H1 (cell line): ENCODE measurements around the gene HPX. TPM values are rescaled to one million over a fixed set of nuclear protein-coding genes. Genes with fewer than 3 reads are reported as not detected.

Experiments used
- CBX8 ChIP-seq: fragments of 300-800, 300-1000 bp; sonication (generic); IDR thresholded peaks from 2 replicates; pipeline ENCODE4 v1.7.1; 2016; ENCODE audit warnings: low read depth, low read length, borderline replicate concordance
- CHD1 ChIP-seq: IDR thresholded peaks from 2 replicates; pipeline ENCODE4 v1.6.1; 2012; ENCODE audit warnings: low read depth, low read length, improper control_type of control experiment
- CHD2 ChIP-seq: IDR thresholded peaks from 2 replicates; pipeline ENCODE4 v1.6.1; 2012; ENCODE audit warnings: low read length, improper control_type of control experiment
- CTBP2 ChIP-seq: IDR thresholded peaks from 2 replicates; pipeline ENCODE4 v1.7.0; 2011; ENCODE audit warnings: borderline replicate concordance, mild to moderate bottlenecking, moderate library complexity, mixed read lengths, low read length; ENCODE audit not compliant: insufficient read depth, insufficient read length
- EP300 ChIP-seq, 2 experiments: IDR thresholded peaks; 1 replicate in 1 of 2; 2 replicates in 1 of 2; pipeline ENCODE4 v1.6.1; 2011 to 2012; ENCODE audit warnings: low read depth in 2 of 2, low read length in 2 of 2, mild to moderate bottlenecking in 2 of 2, borderline replicate concordance in 1 of 2, inconsistent platforms in 1 of 2, moderate library complexity in 1 of 2
- JUN ChIP-seq: IDR thresholded peaks from 2 replicates; pipeline ENCODE4 v1.6.1; 2011; ENCODE audit warnings: low read depth, mild to moderate bottlenecking, improper control_type of control experiment, low read length
- JUND ChIP-seq: IDR thresholded peaks from 2 replicates; pipeline ENCODE4 v1.6.1; 2011; ENCODE audit warnings: mild to moderate bottlenecking, improper control_type of control experiment, low read length
- KDM1A ChIP-seq: fragments of 200-600, 300-600 bp; sonication (generic); IDR thresholded peaks from 2 replicates; pipeline ENCODE4 v1.7.1; 2016; ENCODE audit warnings: mild to moderate bottlenecking, low read length, borderline replicate concordance
- KDM5A ChIP-seq: fragments of 200-600 bp; IDR thresholded peaks from 2 replicates; pipeline ENCODE4 v1.7.1; 2012; ENCODE audit warnings: mild to moderate bottlenecking, low read length, inconsistent platforms, mixed read lengths
- MAFK ChIP-seq: IDR thresholded peaks from 2 replicates; pipeline ENCODE4 v1.6.1; 2012; ENCODE audit warnings: low read depth, mild to moderate bottlenecking, improper control_type of control experiment, low read length
- NANOG ChIP-seq: IDR thresholded peaks from 2 replicates; pipeline ENCODE4 v1.6.1; 2011; ENCODE audit warnings: low read length, low read depth, mild to moderate bottlenecking, inconsistent platforms; ENCODE audit not compliant: insufficient read depth, poor library complexity, severe bottlenecking
- NRF1 ChIP-seq: IDR thresholded peaks from 2 replicates; pipeline ENCODE4 v1.6.1; 2011; ENCODE audit warnings: mild to moderate bottlenecking, low read depth, low read length, improper control_type of control experiment
- RAD21 ChIP-seq, 2 experiments: IDR thresholded peaks in 1 of 2; conservative IDR thresholded peaks in 1 of 2; 2 replicates each; pipeline ENCODE4 v1.6.1; 2011; ENCODE audit warnings: low read depth in 2 of 2, low read length in 2 of 2, improper control_type of control experiment in 1 of 2, inconsistent platforms in 1 of 2, mild to moderate bottlenecking in 1 of 2, moderate library complexity in 1 of 2
- RFX5 ChIP-seq: IDR thresholded peaks from 2 replicates; pipeline ENCODE4 v1.6.1; 2011; ENCODE audit warnings: low read depth, low read length, improper control_type of control experiment, borderline replicate concordance
- RNF2 ChIP-seq: fragments of 200-900, 300-1000 bp; sonication (generic); IDR thresholded peaks from 2 replicates; pipeline ENCODE4 v1.7.1; 2016; ENCODE audit warnings: borderline replicate concordance, low read depth, mild to moderate bottlenecking, antibody characterized with exemption, low read length; ENCODE audit not compliant: poor library complexity, severe bottlenecking; ENCODE audit errors: missing control alignments
- RXRA ChIP-seq: IDR thresholded peaks from 2 replicates; pipeline ENCODE4 v1.6.1; 2011; ENCODE audit warnings: low read depth, mild to moderate bottlenecking, low read length, moderate library complexity; ENCODE audit not compliant: insufficient read depth
- SIRT6 ChIP-seq: IDR thresholded peaks from one replicate; pipeline ENCODE4 v1.7.1; 2012; ENCODE audit warnings: low read length, inconsistent platforms
- SIX5 ChIP-seq: IDR thresholded peaks from 2 replicates; pipeline ENCODE4 v1.6.1; 2011; ENCODE audit warnings: mild to moderate bottlenecking, low read depth, low read length
- SRF ChIP-seq: IDR thresholded peaks from 2 replicates; pipeline ENCODE4 v1.6.1; 2011; ENCODE audit warnings: mild to moderate bottlenecking, low read depth, low read length, moderate library complexity
- ZNF274 ChIP-seq: IDR thresholded peaks from 2 replicates; pipeline ENCODE4 v1.7.0; 2012; ENCODE audit warnings: low read length, borderline replicate concordance; ENCODE audit errors: extremely low read depth
- polyA plus RNA-seq, 7 experiments: library from polyadenylated mRNA; depleted of rRNA in 3 of 7; stranded (reverse) in 5 of 7; unstranded in 2 of 7; fragments of >200 nt in 5 of 7; fragments of 200-250 nt in 2 of 7; gene quantifications; 1 replicate in 5 of 7; 2 replicates in 1 of 7; 4 replicates in 1 of 7; pipeline versions ENCODE4 v1.2.1 to v1.2.3, GENCODE V29; 2011 to 2013; ENCODE audit warnings: missing spikeins in 2 of 7, mixed read lengths in 2 of 7
- total RNA-seq: library from RNA; stranded (reverse); fragmentation: NEBNext Ultra II Directional; extraction: Animal tissue kit (Norgen Biotek cat#: 25700); gene quantifications from 2 replicates; pipeline ENCODE4 v1.2.1, GENCODE V29; 2021
- TF ChIP-seq, protein P1 (sequence below): IDR thresholded peaks from 2 replicates; pipeline ENCODE4 v1.6.1; 2012; ENCODE audit warnings: inconsistent platforms

The HPX gene
- total and polyA plus RNA-seq, 2 of the 8 experiments (the other 6 are each of a cell fraction or from before 2014, with no cell fraction given), result 0.80 to 0.97 TPM

DNA sequence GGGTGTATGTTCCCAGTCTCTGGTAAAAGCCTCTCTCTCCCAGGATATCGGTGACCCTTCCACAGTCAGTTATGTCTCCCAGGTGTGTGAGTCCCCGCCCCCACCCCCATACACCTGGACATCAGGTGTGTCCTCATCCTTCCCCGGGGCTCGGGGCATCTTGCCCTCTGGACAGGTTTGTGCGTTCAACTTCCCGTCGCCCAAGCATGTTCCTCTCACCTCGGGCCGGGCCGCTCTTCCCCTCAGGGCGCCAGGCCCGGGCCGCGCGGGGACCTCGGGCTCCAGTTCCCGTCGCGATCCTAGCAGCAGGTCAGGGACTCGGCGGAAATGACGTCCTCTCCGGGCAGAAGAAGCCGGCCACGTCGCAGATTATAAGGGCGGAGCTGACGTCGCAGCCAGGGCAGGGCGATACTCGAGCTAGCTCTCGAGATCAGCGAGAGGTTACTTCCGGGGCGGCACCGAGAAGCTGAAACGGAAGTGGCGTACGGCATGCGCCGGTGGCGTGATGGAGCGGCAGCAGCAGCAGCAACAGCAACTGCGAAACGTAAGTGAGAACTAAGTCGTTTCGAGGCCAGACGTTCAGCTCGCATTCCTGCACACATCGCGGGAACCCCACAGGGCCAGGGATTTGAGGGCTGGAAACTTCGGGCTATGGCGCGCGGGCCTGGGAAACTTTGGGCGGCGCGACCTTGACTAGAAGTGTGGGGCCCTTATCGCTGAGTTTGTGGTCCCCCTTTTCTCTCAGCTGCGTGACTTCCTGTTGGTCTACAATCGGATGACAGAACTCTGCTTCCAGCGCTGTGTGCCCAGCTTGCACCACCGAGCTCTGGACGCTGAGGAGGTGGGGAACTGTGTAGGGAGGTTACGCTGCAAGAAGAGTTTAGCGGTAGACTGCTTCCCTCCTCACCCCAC is 40.5 kb upstream of the HPX start, which contains the start of the genes ARFIP2 and TIMM10B (continued):
- TF ChIP-seq ZNF274 (no peak), RNF2 (no peak), CTBP2 (no peak), RAD21 (IDR thresholded peaks at IDR 0.05 in 1 of 2, conservative IDR thresholded peaks at IDR 0.05 in 1 of 2; ENCODE audit: low read depth in 2 of 2, low read length in 2 of 2) (no peak), KDM5A (peak; percentile 61; the same call in 1 of the 2 replicates), CBX8 (no peak), CHD1 (no peak), NRF1 (no peak), CHD2 (peak; percentile 74; the same call in 1 of the 2 replicates), SRF (no peak), RFX5 (peak; percentile 23; the same call in 1 of the 2 replicates), SIX5 (peak; percentile 14; the same call in 1 of the 2 replicates), JUN (no peak), MAFK (no peak), KDM1A (no peak), NANOG (no peak), JUND (peak; percentile 71; the same call in 1 of the 2 replicates), SIRT6 (no peak), EP300 (IDR thresholded peaks at IDR 0.05; ENCODE audit: borderline replicate concordance in 1 of 2, low read depth in 2 of 2, low read length in 2 of 2) (peak in 1 of 2 experiments; percentile 70; a peak in 1 of 3 replicates), RXRA (no peak)
- TF ChIP-seq, protein P1, sequence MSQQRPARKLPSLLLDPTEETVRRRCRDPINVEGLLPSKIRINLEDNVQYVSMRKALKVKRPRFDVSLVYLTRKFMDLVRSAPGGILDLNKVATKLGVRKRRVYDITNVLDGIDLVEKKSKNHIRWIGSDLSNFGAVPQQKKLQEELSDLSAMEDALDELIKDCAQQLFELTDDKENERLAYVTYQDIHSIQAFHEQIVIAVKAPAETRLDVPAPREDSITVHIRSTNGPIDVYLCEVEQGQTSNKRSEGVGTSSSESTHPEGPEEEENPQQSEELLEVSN, result peak; percentile 32
